Adrenal gland (tissue), 12 donors: ENCODE data around the gene ANP32A. TPM values are rescaled to one million over a fixed set of nuclear protein-coding genes. Genes with fewer than 3 reads are reported as not detected.

Experiments
- DNase-seq, 7 donors: peaks; one replicate each; pipeline ENCODE4 v3.0.0-alpha.2; 2019 to 2020
- H3K27ac ChIP-seq, 5 donors: fragments of 200-600 bp; sonication (generic) in 4 of 5; 1 replicate in 3 of 5; 2 replicates in 2 of 5; pipeline versions ENCODE4 v1.5.1 to v1.8.0; 2016 to 2020; ENCODE audit warnings: mild to moderate bottlenecking in 1 of 5
- H3K27me3 ChIP-seq: fragments of 200-600 bp; 2 replicates; pipeline ENCODE4 v1.8.0; 2021
- H3K36me3 ChIP-seq, 2 donors: fragments of 200-600 bp; replicated peaks in 1 of 2; 1 replicate in 1 of 2; 2 replicates in 1 of 2; pipeline versions ENCODE4 v1.5.1 to v1.8.0; 2018 to 2022
- H3K4me1 ChIP-seq, 2 donors: fragments of 200-600 bp; replicated peaks in 1 of 2; 1 replicate in 1 of 2; 2 replicates in 1 of 2; pipeline versions ENCODE4 v1.5.1 to v1.8.0; 2018 to 2021
- H3K4me3 ChIP-seq, 4 donors: fragments of 200-600 bp; sonication (generic) in 3 of 4; one replicate each; pipeline ENCODE4 v1.5.1; 2016 to 2018
- H3K9me3 ChIP-seq, 3 donors: fragments of 200-600 bp; sonication (generic) in 1 of 3; replicated peaks in 1 of 3; 1 replicate in 2 of 3; 2 replicates in 1 of 3; pipeline versions ENCODE4 v1.5.1 to v1.8.0; 2016 to 2021
- CTCF ChIP-seq, 6 experiments: fragments of 450-650 bp in 4 of 6; fragments of 200-600 bp in 2 of 6; sonication (generic) in 1 of 6; IDR thresholded peaks; 1 replicate in 5 of 6; 2 replicates in 1 of 6; pipeline versions ENCODE4 v1.5.1 to v1.8.0; 2016 to 2021; ENCODE audit warnings: antibody characterized with exemption in 6 of 6, mild to moderate bottlenecking in 2 of 6, moderate library complexity in 1 of 6
- POLR2A ChIP-seq, 2 donors: fragments of 450-650 bp; IDR thresholded peaks; one replicate each; pipeline ENCODE4 v1.6.1; 2017; ENCODE audit warnings: antibody characterized with exemption in 2 of 2, mild to moderate bottlenecking in 2 of 2, moderate library complexity in 1 of 2
- WGBS, 4 donors: extraction: QIAGEN DNeasy Blood & Tissue Kit in 2 of 4; methylation state at CpG; one replicate each; pipeline versions ENCODE4 v1.1.5 to v1.1.7; 2013 to 2017; 5-methylcytosine and 5-hydroxymethylcytosine counted together
- intact Hi-C, 2 donors: fragments of 100-400 bp; cut with DNase I; formaldehyde crosslinking; loops; one replicate each; pipeline versions ENCODE4 v1.14.1 to v1.15.0; 2022 to 2023
- polyA plus RNA-seq, 3 donors: library from polyadenylated mRNA; stranded (reverse); fragments of 200-250 nt in 2 of 3; fragments of 350-450 nt in 1 of 3; fragmentation: Illumina TruSeq in 1 of 3; extraction: RNeasy Lipid Tissue Mini Kit (QIAGEN cat#74804) in 1 of 3; gene quantifications; one replicate each; pipeline ENCODE4 v1.2.3, GENCODE V29; 2013 to 2014
- total RNA-seq, 9 donors: library from RNA; depleted of rRNA in 4 of 9; stranded (reverse); fragments of >200 nt in 4 of 9; fragments of 120-200 nt in 1 of 9; fragmentation: NEBNext Ultra II Directional in 1 of 9; extraction: Animal tissue kit (Norgen Biotek cat#: 25700) in 1 of 9; gene quantifications; one replicate each; pipeline versions ENCODE4 v1.1.0 to v1.2.4, GENCODE V29; 2013 to 2023
- donor health status: healthy with polysubstance abuse.
- donor health status: Bipolar disorder and iron deficiency.
- donor health status: DM: yes; HTN: yes; CAD: no.
- donor health status: DM: no; HTN: no; CAD: no.
- donor health status: DM: no; HTN: no; CAD: no.
- donor health status: DM: yes; HTN: yes; CAD: no.

ANP32A gene
- total and polyA plus RNA-seq, 12 donors, result 44.5 to 170 (median 79.5) TPM

- Histone ChIP-seq H3K4me1 (peaks cover 9 to 43% of the 10 kb centered on the region in 2 donors), H3K27ac (peak overlapping the region; percentile 95 to 99 (median 97)), H3K4me3 (peak overlapping the region in 3 of 4 donors; percentile 58 to 97 (median 81)), H3K36me3 (no peaks in the 10 kb centered on the region), H3K9me3 (no peaks in the 10 kb centered on the region), H3K27me3 (no peaks in the 10 kb centered on the region)
- intact Hi-C loops, result loop anchor here in 1 of 2 donors (5.0 kb wide), 1 partner anchor 35 kb away; no protein-coding TSS in a partner anchor
- 0 to 1% (median 1%) methylated on average over 37 to 64 of the region's 64 CpGs for WGBS, 4 donors
- TF ChIP-seq CTCF (IDR thresholded peaks at IDR 0.05) (no peak), POLR2A (IDR thresholded peaks at IDR 0.05) (peak in 1 of 2 donors; percentile 63)
- peak; percentile 63 to 75 (median 71) for DNase-seq
Observed at GRCh38 chr15:68817304-68818065, 3.2 kb downstream of the ANP32A start.

- WGBS, 4 donors, result 2 to 11% (median 3%) methylated on average over 3 to 13 of the region's 13 CpGs
- peaks cover 9 to 41% of the 10 kb centered on the region in 2 donors for H3K4me1 ChIP-seq
- DNase-seq, result peak in 1 of 7 donors; percentile 25
Observed at GRCh38 chr15:68816795-68817303, 3.8 kb downstream of the ANP32A start.

GRCh38 chr15:68816158-68816557, 4.5 kb downstream of the ANP32A start:
- no peak overlapping the region for H3K4me3 ChIP-seq
- intact Hi-C loops, result loop anchor here in 1 of 2 donors (5.0 kb wide), 1 partner anchor 34 kb away; no protein-coding TSS in a partner anchor
- no peaks in the 10 kb centered on the region for H3K9me3 ChIP-seq
- TF ChIP-seq POLR2A (IDR thresholded peaks at IDR 0.05), result no peak
- TF ChIP-seq CTCF (IDR thresholded peaks at IDR 0.05), result no peak
- H3K36me3 ChIP-seq, result no peaks in the 10 kb centered on the region
- no peak for DNase-seq
- peaks cover 9 to 37% of the 10 kb centered on the region in 2 donors for H3K4me1 ChIP-seq
- 75 to 83% (median 78%) methylated on average over 4 of the region's 4 CpGs for WGBS, 4 donors
- H3K27ac ChIP-seq, result peak overlapping the region in 2 of 5 donors; percentile 97 to 99
- H3K27me3 ChIP-seq, result no peaks in the 10 kb centered on the region

More at GRCh38 chr15:68816795-68817303, 3.8 kb downstream of the ANP32A start:
- H3K27me3 ChIP-seq, result no peaks in the 10 kb centered on the region
- H3K4me3 ChIP-seq, result peak overlapping the region in 3 of 4 donors; percentile 58 to 97 (median 81)
- H3K9me3 ChIP-seq, result no peaks in the 10 kb centered on the region
- H3K36me3 ChIP-seq, result no peaks in the 10 kb centered on the region
- intact Hi-C loops, result loop anchor here in 1 of 2 donors (5.0 kb wide), 1 partner anchor 35 kb away; no protein-coding TSS in a partner anchor
- TF ChIP-seq POLR2A (IDR thresholded peaks at IDR 0.05), result no peak
- H3K27ac ChIP-seq, result peak overlapping the region; percentile 95 to 99 (median 97)

GRCh38 chr15:68815598-68815997, 5.1 kb downstream of the ANP32A start:
- TF ChIP-seq CTCF (IDR thresholded peaks at IDR 0.05) (no peak), POLR2A (IDR thresholded peaks at IDR 0.05) (no peak)
- intact Hi-C loops, result loop anchor here in 1 of 2 donors (5.0 kb wide), 1 partner anchor 33 kb away; no protein-coding TSS in a partner anchor
- Histone ChIP-seq H3K36me3 (no peaks in the 10 kb centered on the region), H3K27me3 (no peaks in the 10 kb centered on the region), H3K27ac (no peak overlapping the region), H3K9me3 (no peaks in the 10 kb centered on the region), H3K4me3 (no peak overlapping the region), H3K4me1 (peaks cover 9 to 37% of the 10 kb centered on the region in 2 donors)
- no peak for DNase-seq
- 56 to 66% (median 62%) methylated on average over 4 of the region's 4 CpGs for WGBS, 4 donors
